ENCODE results near the gene LIM2. TPM values are rescaled to one million over a fixed set of nuclear protein-coding genes. Genes with fewer than 3 reads are reported as not detected.

The LIM2 gene
- polyA plus RNA-seq, 4 donors: 0.44 to 0.70 (median 0.66) TPM

- peak; percentile 88 to 97 (median 95) for DNase-seq (ENCODE audit: low read depth in 4 of 4, low spot score in 3 of 4)
Measured at GRCh38 chr19:51366389-51367254, 21.2 kb downstream of the LIM2 start.

- no peak for DNase-seq (ENCODE audit: low read depth in 4 of 4, low spot score in 3 of 4)
Measured at GRCh38 chr19:51365965-51366388, 21.8 kb downstream of the LIM2 start, which contains the start of gene ETFB. Gene ETFB (minus strand): TSS chr19:51366388. CDS start chr19:51366326, 62 bp downstream.

- no peak for DNase-seq (ENCODE audit: low read depth in 4 of 4, low spot score in 3 of 4)
Measured at GRCh38 chr19:51365211-51365964, 22.4 kb downstream of the LIM2 start.

GRCh38 chr19:51364200-51365106 is 23.3 kb downstream of the LIM2 start:
- DNase-seq (ENCODE audit: low read depth in 4 of 4, low spot score in 3 of 4): no peak

GRCh38 chr19:51361239-51361638 is 26.5 kb downstream of the LIM2 start:
- DNase-seq (ENCODE audit: low read depth in 4 of 4, low spot score in 3 of 4): no peak

GRCh38 chr19:51359294-51359693 is 28.5 kb downstream of the LIM2 start:
- no peak for DNase-seq (ENCODE audit: low read depth in 4 of 4, low spot score in 3 of 4)

GRCh38 chr19:51357952-51358351 is 29.8 kb downstream of the LIM2 start:
- no peak for DNase-seq (ENCODE audit: low read depth in 4 of 4, low spot score in 3 of 4)

- no peak for DNase-seq (ENCODE audit: low read depth in 4 of 4, low spot score in 3 of 4)
Measured at GRCh38 chr19:51356159-51356801, 31.5 kb downstream of the LIM2 start.

- peak in 1 of 4 donors; percentile 26 for DNase-seq (ENCODE audit: low read depth in 4 of 4, low spot score in 3 of 4)
Measured at GRCh38 chr19:51354742-51355148, 33.0 kb downstream of the LIM2 start.

GRCh38 chr19:51354103-51354741 is 33.6 kb downstream of the LIM2 start:
- no peak for DNase-seq (ENCODE audit: low read depth in 4 of 4, low spot score in 3 of 4)

GRCh38 chr19:51352783-51353360 is 34.9 kb downstream of the LIM2 start:
- no peak for DNase-seq (ENCODE audit: low read depth in 4 of 4, low spot score in 3 of 4)

- DNase-seq (ENCODE audit: low read depth in 4 of 4, low spot score in 3 of 4): no peak
Measured at GRCh38 chr19:51351266-51351990, 36.3 kb downstream of the LIM2 start.

GRCh38 chr19:51347209-51347928 is 40.4 kb downstream of the LIM2 start:
- DNase-seq (ENCODE audit: low read depth in 4 of 4, low spot score in 3 of 4): no peak

GRCh38 chr19:51346742-51347141 is 41.0 kb downstream of the LIM2 start:
- DNase-seq (ENCODE audit: low read depth in 4 of 4, low spot score in 3 of 4): no peak

- DNase-seq (ENCODE audit: low read depth in 4 of 4, low spot score in 3 of 4): no peak
Measured at GRCh38 chr19:51345076-51345620, 42.6 kb downstream of the LIM2 start.

GRCh38 chr19:51342631-51343569 is 44.9 kb downstream of the LIM2 start:
- DNase-seq (ENCODE audit: low read depth in 4 of 4, low spot score in 3 of 4): no peak
